KMS-11 (cell line): ENCODE measurements around the gene RAB11FIP3.

Experiments used
- H2AFZ ChIP-seq: fragments of 200-600 bp; sonication (generic); 2 replicates; pipeline ENCODE4 v1.6.1; 2016; ENCODE audit warnings: antibody characterized with exemption, mixed run types, low read depth
- H3K27ac ChIP-seq: fragments of 200-600 bp; sonication (generic); 2 replicates; pipeline ENCODE4 v1.6.1; 2016; ENCODE audit warnings: mild to moderate bottlenecking, mixed run types
- H3K27me3 ChIP-seq: fragments of 200-600 bp; sonication (generic); 2 replicates; pipeline ENCODE4 v1.6.1; 2017; ENCODE audit warnings: mild to moderate bottlenecking, low read depth, mixed run types, moderate library complexity; ENCODE audit not compliant: insufficient read depth
- H3K36me3 ChIP-seq: fragments of 200-600 bp; sonication (generic); 2 replicates; pipeline ENCODE4 v1.6.1; 2017; ENCODE audit warnings: mild to moderate bottlenecking, mixed run types; ENCODE audit not compliant: insufficient read depth
- H3K4me1 ChIP-seq: fragments of 200-600 bp; sonication (generic); 2 replicates; pipeline ENCODE4 v1.6.1; 2016; ENCODE audit warnings: mild to moderate bottlenecking, low read depth, mixed run types; ENCODE audit not compliant: poor library complexity, severe bottlenecking
- H3K4me2 ChIP-seq: fragments of 200-600 bp; sonication (generic); 2 replicates; pipeline ENCODE4 v1.7.0; 2016; ENCODE audit warnings: mild to moderate bottlenecking, mixed run types
- H3K4me3 ChIP-seq: fragments of 200-600 bp; sonication (generic); IDR thresholded peaks from 2 replicates; pipeline ENCODE4 v1.6.1; 2017; ENCODE audit warnings: low read depth, low read length, mixed read lengths; ENCODE audit not compliant: insufficient read depth
- H3K79me2 ChIP-seq: fragments of 200-600 bp; sonication (generic); 2 replicates; pipeline ENCODE4 v1.6.1; 2016; ENCODE audit warnings: low read depth, mixed run types; ENCODE audit not compliant: insufficient read depth
- H3K9ac ChIP-seq: fragments of 200-600 bp; sonication (generic); 2 replicates; pipeline ENCODE4 v1.6.1; 2016; ENCODE audit warnings: mild to moderate bottlenecking, mixed run types
- H4K20me1 ChIP-seq: fragments of 200-600 bp; sonication (generic); 2 replicates; pipeline ENCODE4 v1.6.1; 2016; ENCODE audit warnings: mild to moderate bottlenecking, mixed run types; ENCODE audit not compliant: insufficient read depth
- TF ChIP-seq, protein P1 (sequence below): fragments of 200-600 bp; sonication (generic); conservative IDR thresholded peaks from 2 replicates; pipeline ENCODE4 v1.6.1; 2017; ENCODE audit warnings: low read depth, mild to moderate bottlenecking, antibody characterized with exemption, low read length, moderate library complexity, mixed read lengths

The RAB11FIP3 gene

DNA sequence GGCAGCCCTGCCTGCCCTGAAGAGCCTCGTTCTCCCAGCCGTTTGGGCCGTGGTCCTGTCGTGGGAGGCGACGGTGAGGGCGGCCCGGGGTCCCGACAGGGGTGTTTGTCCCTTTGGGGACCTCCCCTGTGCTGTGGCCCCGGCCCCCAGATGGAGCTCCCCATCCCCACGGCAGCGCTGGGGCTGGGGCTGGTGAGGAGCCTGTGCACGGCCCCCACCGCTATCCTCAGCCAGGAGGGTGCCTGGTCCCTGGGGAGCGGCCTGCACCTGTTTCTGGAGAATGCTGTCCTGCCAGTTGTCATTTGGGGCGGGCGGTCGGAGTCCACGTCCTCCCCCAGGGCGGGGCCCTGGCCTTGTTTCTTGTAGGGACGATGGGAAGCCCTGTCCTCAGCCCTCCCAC, 108.7 kb downstream of the RAB11FIP3 start:
- Histone ChIP-seq H4K20me1 (peaks cover 7% of the 10 kb centered on the region), H3K9ac (no peak overlapping the region), H3K27ac (no peak overlapping the region), H3K4me3 (no peak overlapping the region), H2AFZ (no peak overlapping the region), H3K79me2 (peaks cover 91% of the 10 kb centered on the region), H3K27me3 (no peaks in the 10 kb centered on the region), H3K4me1 (peaks cover 30% of the 10 kb centered on the region), H3K4me2 (no peak overlapping the region), H3K36me3 (no peaks in the 10 kb centered on the region)
- TF ChIP-seq, protein P1, sequence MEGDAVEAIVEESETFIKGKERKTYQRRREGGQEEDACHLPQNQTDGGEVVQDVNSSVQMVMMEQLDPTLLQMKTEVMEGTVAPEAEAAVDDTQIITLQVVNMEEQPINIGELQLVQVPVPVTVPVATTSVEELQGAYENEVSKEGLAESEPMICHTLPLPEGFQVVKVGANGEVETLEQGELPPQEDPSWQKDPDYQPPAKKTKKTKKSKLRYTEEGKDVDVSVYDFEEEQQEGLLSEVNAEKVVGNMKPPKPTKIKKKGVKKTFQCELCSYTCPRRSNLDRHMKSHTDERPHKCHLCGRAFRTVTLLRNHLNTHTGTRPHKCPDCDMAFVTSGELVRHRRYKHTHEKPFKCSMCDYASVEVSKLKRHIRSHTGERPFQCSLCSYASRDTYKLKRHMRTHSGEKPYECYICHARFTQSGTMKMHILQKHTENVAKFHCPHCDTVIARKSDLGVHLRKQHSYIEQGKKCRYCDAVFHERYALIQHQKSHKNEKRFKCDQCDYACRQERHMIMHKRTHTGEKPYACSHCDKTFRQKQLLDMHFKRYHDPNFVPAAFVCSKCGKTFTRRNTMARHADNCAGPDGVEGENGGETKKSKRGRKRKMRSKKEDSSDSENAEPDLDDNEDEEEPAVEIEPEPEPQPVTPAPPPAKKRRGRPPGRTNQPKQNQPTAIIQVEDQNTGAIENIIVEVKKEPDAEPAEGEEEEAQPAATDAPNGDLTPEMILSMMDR = no peak

DNA sequence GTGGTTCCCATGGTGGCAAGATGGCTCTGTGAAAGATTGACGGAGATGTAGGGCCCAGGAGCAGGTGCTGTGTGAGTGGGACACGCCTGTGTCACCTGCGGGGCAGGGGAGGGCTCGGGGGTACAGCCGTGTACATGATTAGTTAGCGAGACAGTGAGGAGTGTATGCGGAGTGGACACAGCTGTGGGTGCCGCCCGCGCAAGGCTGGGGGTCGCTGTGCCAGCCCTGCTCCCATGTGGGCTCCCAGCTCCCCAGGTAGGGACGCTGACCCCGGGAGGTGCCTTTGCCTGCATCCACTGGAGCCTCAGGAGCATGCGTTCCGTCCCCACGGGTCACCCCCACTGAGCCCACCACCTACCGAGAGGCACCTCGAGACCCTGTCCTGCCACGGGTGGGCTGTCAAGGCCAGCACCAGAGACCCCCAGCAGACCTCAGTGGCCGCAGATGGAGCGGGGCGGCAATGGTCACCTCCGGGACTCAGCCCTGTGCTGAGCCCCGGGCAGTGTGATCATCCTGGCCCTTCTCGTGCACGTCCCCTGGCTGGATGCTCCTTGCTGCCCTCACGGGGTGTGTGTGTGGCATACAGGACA, 109.5 kb downstream of the RAB11FIP3 start:
- peaks cover 2% of the 10 kb centered on the region; the same call in 1 of the 2 replicates for H4K20me1 ChIP-seq
- TF ChIP-seq, protein P1 = no peak
- H3K27ac ChIP-seq = no peak overlapping the region

GRCh38 chr16:535446-536405, 110.3 kb downstream of the RAB11FIP3 start:
- H3K9ac ChIP-seq = no peak overlapping the region
- H3K4me1 ChIP-seq = peaks cover 17% of the 10 kb centered on the region
- no peaks in the 10 kb centered on the region for H3K27me3 ChIP-seq
- no peak overlapping the region for H2AFZ ChIP-seq
- no peaks in the 10 kb centered on the region for H3K36me3 ChIP-seq
- H4K20me1 ChIP-seq = no peaks in the 10 kb centered on the region
- H3K4me2 ChIP-seq = no peak overlapping the region
- H3K27ac ChIP-seq = no peak overlapping the region
- H3K4me3 ChIP-seq = no peak overlapping the region
- peaks cover 88% of the 10 kb centered on the region for H3K79me2 ChIP-seq
- TF ChIP-seq, protein P1 = no peak

More for the DNA sequence above, 109.5 kb downstream of the RAB11FIP3 start:
- Histone ChIP-seq H3K4me3 (no peak overlapping the region), H3K27me3 (no peaks in the 10 kb centered on the region), H3K9ac (no peak overlapping the region), H3K36me3 (no peaks in the 10 kb centered on the region), H3K4me2 (no peak overlapping the region), H3K79me2 (peaks cover 88% of the 10 kb centered on the region), H3K4me1 (peaks cover 22% of the 10 kb centered on the region), H2AFZ (no peak overlapping the region)

- H3K36me3 ChIP-seq = no peaks in the 10 kb centered on the region
- peaks cover 78% of the 10 kb centered on the region for H3K79me2 ChIP-seq
- H3K27ac ChIP-seq = no peak overlapping the region
- no peak overlapping the region for H3K4me3 ChIP-seq
- H4K20me1 ChIP-seq = no peaks in the 10 kb centered on the region
- no peak overlapping the region for H3K4me2 ChIP-seq
- peaks cover 7% of the 10 kb centered on the region for H3K4me1 ChIP-seq
- no peaks in the 10 kb centered on the region for H3K27me3 ChIP-seq
- H3K9ac ChIP-seq = no peak overlapping the region
- TF ChIP-seq, protein P1 = no peak
- no peak overlapping the region for H2AFZ ChIP-seq
Measured at GRCh38 chr16:536746-537145, 111.3 kb downstream of the RAB11FIP3 start.
